IMR-90 (cell line): Measurements from ENCODE around the gene FGGY. TPM values are rescaled to one million over a fixed set of nuclear protein-coding genes. Genes with fewer than 3 reads are reported as not detected.

Experiments used
- ATAC-seq: fragments of 200-7000 bp; cut with Tn5 transposase; 2 replicates; pipeline ENCODE4 v1.9.1; 2020; ENCODE audit warnings: low read depth, mild to moderate bottlenecking, moderate library complexity
- BruUV-seq: library from RNA; stranded (reverse); fragments of 400-500 nt; replicated peaks from 2 replicates; lab custom pipeline; 2021; lab: Mats Ljungman, UMichigan
- CTCF ChIA-PET: fragments of 300-600 bp; formaldehyde crosslinking; extraction: SDS; loops from one replicate; lab custom pipeline; 2021; ENCODE audit warnings: antibody characterized with exemption; lab: Yijun Ruan, JAX
- POLR2A ChIA-PET: fragments of 300-600 bp; sonication (Branson Sonifier 250); formaldehyde crosslinking; loops from one replicate; lab custom pipeline; 2022; ENCODE audit warnings: antibody characterized with exemption; ENCODE audit not compliant: unreplicated experiment; lab: Charles Lee
- DNase-seq: peaks from one replicate; pipeline ENCODE4 v3.0.0; 2013
- H2AFZ ChIP-seq: replicated peaks from 2 replicates; pipeline ENCODE3; 2013; ENCODE audit warnings: low read length, mild to moderate bottlenecking; ENCODE audit not compliant: poor library complexity
- H2AK5ac ChIP-seq: 2 replicates; pipeline ENCODE4 v1.6.1; 2013; ENCODE audit warnings: low read depth, low read length, inconsistent platforms
- H2AK9ac ChIP-seq: replicated peaks from 2 replicates; pipeline ENCODE3; 2013; ENCODE audit warnings: mild to moderate bottlenecking, low read depth, low read length, moderate library complexity; ENCODE audit not compliant: poor library complexity
- H2BK120ac ChIP-seq: 2 replicates; pipeline ENCODE4 v1.6.1; 2013; ENCODE audit warnings: low read depth, low read length, inconsistent platforms
- H2BK15ac ChIP-seq: 3 replicates; pipeline ENCODE4 v1.6.1; 2013; ENCODE audit warnings: low read depth, low read length, inconsistent platforms
- H2BK20ac ChIP-seq: 2 replicates; pipeline ENCODE4 v1.6.1; 2013; ENCODE audit warnings: low read depth, mild to moderate bottlenecking, inconsistent platforms, low read length, moderate library complexity
- H2BK5ac ChIP-seq: 2 replicates; pipeline ENCODE4 v1.6.1; 2013; ENCODE audit warnings: mild to moderate bottlenecking, low read depth, low read length, inconsistent platforms; ENCODE audit not compliant: poor library complexity, severe bottlenecking
- H3K14ac ChIP-seq: replicated peaks from 2 replicates; pipeline ENCODE4 v1.6.1; 2013; ENCODE audit warnings: low read depth, low read length, inconsistent platforms
- H3K18ac ChIP-seq: 2 replicates; pipeline ENCODE4 v1.6.1; 2013; ENCODE audit warnings: low read depth, low read length, control low read depth
- H3K23ac ChIP-seq: 2 replicates; pipeline ENCODE4 v1.6.1; 2013; ENCODE audit warnings: low read depth, low read length, inconsistent platforms
- H3K27ac ChIP-seq: 2 replicates; pipeline ENCODE4 v1.5.1; 2013; ENCODE audit warnings: mild to moderate bottlenecking, control low read depth, low read length; ENCODE audit not compliant: insufficient read depth
- H3K27me3 ChIP-seq: 2 replicates; pipeline ENCODE4 v1.6.1; 2013; ENCODE audit warnings: low read length; ENCODE audit not compliant: control insufficient read depth, insufficient read depth
- H3K36me3 ChIP-seq: 2 replicates; pipeline ENCODE4 v1.6.1; 2013; ENCODE audit warnings: low read length, mixed read lengths; ENCODE audit not compliant: control insufficient read depth, insufficient read depth
- H3K4ac ChIP-seq: 2 replicates; pipeline ENCODE4 v1.6.1; 2013; ENCODE audit warnings: low read depth, low read length, inconsistent platforms
- H3K4me1 ChIP-seq: 2 replicates; pipeline ENCODE4 v1.6.1; 2013; ENCODE audit warnings: low read length, mixed read lengths; ENCODE audit not compliant: control insufficient read depth, insufficient read depth
- H3K4me2 ChIP-seq: 2 replicates; pipeline ENCODE4 v1.6.1; 2013; ENCODE audit warnings: low read depth, mild to moderate bottlenecking, control low read depth, low read length, moderate library complexity
- H3K4me3 ChIP-seq: 2 replicates; pipeline ENCODE4 v1.5.1; 2013; ENCODE audit warnings: low read depth, mild to moderate bottlenecking, control low read depth, low read length, moderate library complexity; ENCODE audit not compliant: insufficient read depth
- H3K56ac ChIP-seq: 2 replicates; pipeline ENCODE4 v1.6.1; 2013; ENCODE audit warnings: low read length, inconsistent platforms; ENCODE audit not compliant: insufficient read depth; ENCODE audit errors: extremely low read depth
- H3K79me1 ChIP-seq, 2 experiments: 2 replicates each; pipeline ENCODE4 v1.6.1; 2013; ENCODE audit warnings: low read length in 2 of 2, inconsistent platforms in 1 of 2, low read depth in 1 of 2
- H3K9ac ChIP-seq: 2 replicates; pipeline ENCODE4 v1.6.1; 2013; ENCODE audit warnings: low read depth, low read length, control low read depth
- H3K9me1 ChIP-seq: 2 replicates; pipeline ENCODE4 v1.6.1; 2013; ENCODE audit warnings: low read length, inconsistent platforms; ENCODE audit not compliant: insufficient read depth
- H3K9me3 ChIP-seq: 2 replicates; pipeline ENCODE4 v1.6.1; 2013; ENCODE audit warnings: low read length; ENCODE audit not compliant: control insufficient read depth, insufficient read depth
- H4K20me1 ChIP-seq: 2 replicates; pipeline ENCODE4 v1.6.1; 2013; ENCODE audit warnings: low read length, inconsistent platforms; ENCODE audit not compliant: insufficient read depth
- H4K5ac ChIP-seq: 2 replicates; pipeline ENCODE4 v1.6.1; 2013; ENCODE audit warnings: mild to moderate bottlenecking, low read depth, low read length, control low read depth
- H4K8ac ChIP-seq, 2 experiments: 2 replicates each; pipeline ENCODE4 v1.6.1; 2013; ENCODE audit warnings: low read depth in 2 of 2, low read length in 2 of 2, control low read depth in 1 of 2, inconsistent platforms in 1 of 2
- H4K91ac ChIP-seq: 2 replicates; pipeline ENCODE4 v1.6.1; 2013; ENCODE audit warnings: low read depth, low read length, inconsistent platforms; ENCODE audit not compliant: insufficient read depth
- BHLHE40 ChIP-seq: fragments of 150-350 bp; IDR thresholded peaks from 2 replicates; pipeline ENCODE4 v1.6.1; 2016; ENCODE audit warnings: mild to moderate bottlenecking, low read depth, low read length
- CEBPB ChIP-seq: IDR thresholded peaks from 2 replicates; pipeline ENCODE4 v1.6.1; 2012; ENCODE audit warnings: low read depth, low read length, improper control_type of control experiment
- CHD1 ChIP-seq: IDR thresholded peaks from 2 replicates; pipeline ENCODE4 v1.6.1; 2012; ENCODE audit warnings: low read depth, low read length, improper control_type of control experiment
- CTCF ChIP-seq: conservative IDR thresholded peaks from 2 replicates; pipeline ENCODE4 v1.5.1; 2012; ENCODE audit warnings: mild to moderate bottlenecking, low read depth, low read length, improper control_type of control experiment
- ELK1 ChIP-seq: fragments of 150-350 bp; IDR thresholded peaks from 2 replicates; pipeline ENCODE4 v1.6.1; 2016; ENCODE audit warnings: low read depth, mild to moderate bottlenecking, low read length, moderate library complexity, borderline replicate concordance
- FOS ChIP-seq: fragments of 150-350 bp; IDR thresholded peaks from 2 replicates; pipeline ENCODE4 v1.6.1; 2016; ENCODE audit warnings: low read depth, low read length
- MAFK ChIP-seq: IDR thresholded peaks from 2 replicates; pipeline ENCODE4 v1.6.1; 2012; ENCODE audit warnings: low read depth, low read length, improper control_type of control experiment
- MAZ ChIP-seq: IDR thresholded peaks from 2 replicates; pipeline ENCODE4 v1.6.1; 2012; ENCODE audit warnings: low read depth, mild to moderate bottlenecking, low read length, improper control_type of control experiment, moderate library complexity, borderline replicate concordance
- MXI1 ChIP-seq: IDR thresholded peaks from 2 replicates; pipeline ENCODE4 v1.6.1; 2012; ENCODE audit warnings: low read depth, mild to moderate bottlenecking, low read length, moderate library complexity, borderline replicate concordance
- NFE2L2 ChIP-seq: fragments of 150-350 bp; IDR thresholded peaks from 2 replicates; pipeline ENCODE4 v1.6.1; 2016; ENCODE audit warnings: low read depth, mild to moderate bottlenecking, low read length
- POLR2A ChIP-seq: IDR thresholded peaks from 2 replicates; pipeline ENCODE4 v1.6.1; 2012; ENCODE audit warnings: mild to moderate bottlenecking, low read depth, low read length
- RAD21 ChIP-seq: IDR thresholded peaks from 2 replicates; pipeline ENCODE4 v1.6.1; 2012; ENCODE audit warnings: low read length, improper control_type of control experiment
- RCOR1 ChIP-seq: IDR thresholded peaks from 2 replicates; pipeline ENCODE4 v1.6.1; 2012; ENCODE audit warnings: mild to moderate bottlenecking, low read length, improper control_type of control experiment; ENCODE audit not compliant: insufficient replicate concordance
- RFX5 ChIP-seq: IDR thresholded peaks from 2 replicates; pipeline ENCODE4 v1.8.0; 2012; ENCODE audit warnings: low read depth, mild to moderate bottlenecking, low read length, moderate library complexity
- SMC3 ChIP-seq: fragments of 150-350 bp; IDR thresholded peaks from 2 replicates; pipeline ENCODE4 v1.6.1; 2016; ENCODE audit warnings: low read depth, mild to moderate bottlenecking, antibody characterized with exemption, low read length, moderate library complexity
- dilution Hi-C: fragments of 300-500 bp; cut with HindIII; formaldehyde crosslinking; loops from one replicate; pipeline ENCODE4 v1.14.3; 2018; ENCODE audit warnings: low sequenced_read_pairs; ENCODE audit not compliant: unreplicated experiment
- in situ Hi-C: fragments of 300-500 bp; cut with MboI; formaldehyde crosslinking; loops from 3 replicates; pipeline ENCODE4 v1.14.3; 2019; ENCODE audit warnings: low sequenced_read_pairs, inconsistent platforms, mixed read lengths
- intact Hi-C: fragments of 100-400 bp; cut with micrococcal nuclease; formaldehyde crosslinking; loops from 2 replicates; pipeline ENCODE4 v1.10.0; 2022
- polyA plus RNA-seq, 3 experiments: library from polyadenylated mRNA; depleted of rRNA; stranded (reverse); fragments of >200 nt; gene quantifications; 2 replicates each; pipeline ENCODE4 v1.2.3, GENCODE V29; 2012; ENCODE audit warnings: low replicate concordance in 1 of 3
- total RNA-seq: library from RNA; depleted of rRNA; stranded (reverse); fragments of >200 nt; gene quantifications from 2 replicates; pipeline ENCODE4 v1.2.3, GENCODE V29; 2012
- TF ChIP-seq, protein P1 (sequence below): fragments of 150-350 bp; IDR thresholded peaks from 2 replicates; pipeline ENCODE4 v1.6.1; 2017; ENCODE audit warnings: mild to moderate bottlenecking, antibody characterized with exemption, low read length, low read depth

FGGY gene
- total and polyA plus RNA-seq, 2 of the 4 experiments (the other 2 are of a cell fraction), result 5.6 to 14.0 TPM

DNA sequence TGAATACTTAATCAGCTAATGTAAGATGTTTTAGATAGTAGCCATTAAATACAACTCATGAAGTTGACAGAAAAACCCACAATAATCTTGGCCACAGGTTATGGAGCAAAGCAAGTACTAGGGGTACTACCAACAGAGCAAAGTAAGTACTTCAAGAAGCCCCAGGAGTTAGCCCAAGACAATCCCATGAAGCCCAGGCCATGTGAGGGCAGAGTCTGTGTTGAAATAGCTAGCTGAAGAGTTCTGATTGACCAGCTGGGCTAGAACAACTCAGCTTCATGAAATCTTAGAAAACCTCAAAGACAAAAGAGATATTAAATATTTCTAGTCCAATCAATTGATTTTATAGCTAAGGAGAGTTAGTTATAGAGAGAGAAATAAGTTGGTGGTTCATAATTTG lies 304.9 kb downstream of the FGGY start:
- H3K18ac ChIP-seq, result peak overlapping the region; percentile 56
- no peak overlapping the region for H3K4ac ChIP-seq
- no peak overlapping the region for H3K4me3 ChIP-seq
- H2AK5ac ChIP-seq, result no peak overlapping the region
- DNase-seq, result no peak
- H4K5ac ChIP-seq, result peak overlapping the region; percentile 43; the same call in 1 of the 2 replicates
- H2BK20ac ChIP-seq, result no peak overlapping the region
- H3K27ac ChIP-seq, result no peak overlapping the region
- no peaks in the 10 kb centered on the region for H3K9me3 ChIP-seq
- H3K4me2 ChIP-seq, result no peak overlapping the region
- H3K14ac ChIP-seq, result no peak overlapping the region
- H3K9ac ChIP-seq, result no peak overlapping the region
- no peaks in the 10 kb centered on the region for H4K20me1 ChIP-seq
- no TSS peak for BruUV-seq
- in situ Hi-C loops, result no loop called here
- CTCF ChIA-PET, result interaction anchor here (0.6 kb wide), 1 partner anchor 751 kb away, joined by 4 read pairs; no protein-coding TSS in a partner anchor
- no peaks in the 10 kb centered on the region for H3K27me3 ChIP-seq
- no peak overlapping the region for H2BK5ac ChIP-seq
- intact Hi-C loops, result loop anchor here (2.0 kb wide), 1 partner anchor 29 kb away; no protein-coding TSS in a partner anchor
- no peak overlapping the region for H2BK15ac ChIP-seq
- no peaks in the 10 kb centered on the region for H3K36me3 ChIP-seq
- peaks cover 10% of the 10 kb centered on the region for H3K9me1 ChIP-seq
- no peaks in the 10 kb centered on the region for H3K79me1 ChIP-seq
- dilution Hi-C loops, result no loop called here
- no peak overlapping the region for H4K8ac ChIP-seq
- H4K91ac ChIP-seq, result peak overlapping the region; percentile 33; the same call in 1 of the 2 replicates
- no peak overlapping the region for H2AFZ ChIP-seq
- no peak overlapping the region for H3K23ac ChIP-seq
- ATAC-seq, result no peak
- H2BK120ac ChIP-seq, result 0 out of 2 replicates have a peak overlapping the region, but pooled peaks have one; percentile 6
- TF ChIP-seq NFE2L2 (no peak), BHLHE40 (no peak), POLR2A (no peak), FOS (no peak), ELK1 (no peak), MAFK (no peak), CEBPB (no peak), CTCF (no peak), RFX5 (no peak), RCOR1 (no peak), SMC3 (no peak), MXI1 (no peak), MAZ (no peak), CHD1 (no peak), RAD21 (no peak)
- TF ChIP-seq, protein P1, sequence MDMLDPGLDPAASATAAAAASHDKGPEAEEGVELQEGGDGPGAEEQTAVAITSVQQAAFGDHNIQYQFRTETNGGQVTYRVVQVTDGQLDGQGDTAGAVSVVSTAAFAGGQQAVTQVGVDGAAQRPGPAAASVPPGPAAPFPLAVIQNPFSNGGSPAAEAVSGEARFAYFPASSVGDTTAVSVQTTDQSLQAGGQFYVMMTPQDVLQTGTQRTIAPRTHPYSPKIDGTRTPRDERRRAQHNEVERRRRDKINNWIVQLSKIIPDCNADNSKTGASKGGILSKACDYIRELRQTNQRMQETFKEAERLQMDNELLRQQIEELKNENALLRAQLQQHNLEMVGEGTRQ, result no peak
- peaks cover 12% of the 10 kb centered on the region for H3K4me1 ChIP-seq
- H3K56ac ChIP-seq, result no peak overlapping the region
- no peak overlapping the region for H2AK9ac ChIP-seq
- POLR2A ChIA-PET, result no interaction called here
